ENCODE data around the gene MYEOV.

MYEOV gene

GRCh38 chr11:69287968-69288882 is 5.7 kb upstream of the MYEOV start:
- peak; percentile 47 for DNase-seq

GRCh38 chr11:69288883-69289242 is 5.1 kb upstream of the MYEOV start:
- no peak for DNase-seq

DNA sequence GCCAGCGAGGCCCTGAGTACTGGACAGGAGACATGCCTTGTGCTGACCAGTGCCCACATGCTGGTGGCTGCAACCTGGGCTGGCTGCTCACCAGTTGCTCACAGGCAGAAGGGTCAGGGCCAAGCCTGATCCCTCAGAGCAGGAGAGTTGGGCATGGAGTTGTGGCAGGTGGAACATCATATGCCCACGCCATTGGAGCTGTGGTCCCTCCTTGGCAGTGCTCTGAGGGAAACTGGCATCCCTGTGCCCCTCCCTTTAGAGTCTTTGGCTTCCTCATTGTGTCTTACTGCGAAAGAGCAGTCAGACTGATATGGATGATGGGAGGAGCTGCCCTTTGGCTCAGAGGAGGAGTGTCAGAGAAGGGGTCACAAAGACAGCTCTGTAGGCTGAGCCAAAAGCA is 3.1 kb upstream of the MYEOV start:
- no peak for DNase-seq

DNA sequence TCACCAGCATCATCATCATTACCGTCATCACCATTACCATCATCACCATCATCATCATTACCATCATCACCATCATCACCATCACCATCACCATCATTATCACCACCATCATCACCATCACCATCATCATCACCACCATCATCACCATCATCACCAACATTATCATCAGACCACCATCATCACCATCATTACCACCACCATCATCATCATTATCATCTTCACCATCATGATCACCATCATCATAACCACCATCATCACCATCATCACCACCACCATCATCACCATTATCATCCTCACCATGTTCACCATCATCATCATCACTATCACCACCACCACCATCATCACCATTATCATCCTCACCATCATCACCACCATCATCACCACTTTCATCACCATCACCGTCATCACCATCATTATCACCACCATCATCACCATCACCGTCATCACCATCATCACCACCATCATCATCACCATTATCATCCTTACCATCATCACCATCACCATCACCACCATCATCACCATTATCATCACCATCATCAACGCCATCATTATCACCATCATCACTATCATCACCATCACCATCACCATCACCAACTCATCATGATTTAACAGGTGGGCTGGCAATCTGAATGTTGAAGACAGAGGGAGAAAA is 2.4 kb upstream of the MYEOV start:
- no peak for DNase-seq

DNA sequence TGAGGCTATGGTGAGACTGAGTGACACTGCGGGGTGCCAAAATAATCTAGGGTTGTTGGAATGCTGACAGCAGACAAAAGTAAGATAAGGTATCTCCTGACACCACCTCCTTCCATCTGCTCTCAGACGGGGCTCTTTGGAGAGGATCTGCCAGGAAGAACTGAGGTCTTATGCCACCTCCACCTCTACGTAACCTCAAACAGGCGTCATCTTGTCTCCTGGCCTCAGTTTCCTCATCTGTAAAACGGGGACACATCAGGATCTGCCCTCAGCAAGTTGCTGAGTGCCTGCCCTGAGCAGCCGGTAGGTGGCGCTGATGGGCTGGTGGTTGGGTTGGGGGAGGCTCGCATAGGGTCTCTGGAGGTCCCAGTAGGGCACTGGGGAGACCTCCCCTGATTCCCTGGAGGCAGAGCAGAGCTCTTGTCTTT is 1.7 kb upstream of the MYEOV start:
- peak; percentile 47 for DNase-seq

GRCh38 chr11:69293087-69293486 is 868 bp upstream of the MYEOV start:
- no peak for DNase-seq

GRCh38 chr11:69294571-69295078 is 670 bp downstream of the MYEOV start:
- no peak for DNase-seq

- no peak for DNase-seq
These were observed 1.4 kb downstream of the MYEOV start for GRCh38 chr11:69295079-69295994.

GRCh38 chr11:69295995-69296889 is 2.3 kb downstream of the MYEOV start:
- DNase-seq, result no peak

- DNase-seq, result peak; percentile 99
These were observed 3.2 kb downstream of the MYEOV start for GRCh38 chr11:69296890-69297786.

GRCh38 chr11:69297787-69298266 is 3.9 kb downstream of the MYEOV start:
- DNase-seq, result peak; percentile 74

DNA sequence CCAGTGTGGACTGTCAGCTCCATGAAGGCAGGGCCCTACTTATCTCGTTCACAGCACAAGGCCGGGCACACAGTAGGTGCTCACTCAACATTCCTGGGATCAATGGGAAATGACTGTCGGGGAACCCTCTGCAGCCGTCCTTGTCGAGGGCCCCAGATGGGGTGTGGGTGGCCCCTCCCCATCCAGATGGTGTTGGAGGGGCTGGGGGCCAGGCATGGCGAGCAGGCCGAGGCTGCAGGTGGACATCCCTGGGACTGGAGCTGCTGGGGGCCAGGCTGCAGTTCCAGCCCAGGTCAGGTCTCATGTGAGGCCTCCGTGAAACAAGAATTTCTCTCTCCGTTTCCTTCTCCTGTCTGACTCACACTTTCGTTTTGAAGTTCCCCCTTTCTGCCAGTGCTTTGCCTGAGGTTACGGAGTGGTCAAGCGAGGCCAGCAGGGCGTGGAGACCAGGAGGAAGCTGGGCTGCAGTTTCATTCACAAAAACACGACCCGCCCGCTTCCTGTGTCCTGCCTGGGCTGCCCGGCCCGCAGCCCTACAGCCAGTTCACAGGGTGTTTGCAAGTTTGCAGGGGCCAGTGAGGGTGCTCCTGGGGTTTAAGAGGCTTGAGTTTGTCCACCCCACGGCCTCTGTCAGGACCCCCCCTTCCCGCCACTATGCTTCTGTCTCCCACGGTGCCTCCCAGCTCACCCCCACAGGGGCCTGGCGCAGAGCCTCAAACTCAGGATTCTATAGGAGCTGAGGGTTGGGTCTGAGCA is 4.5 kb downstream of the MYEOV start:
- peak; percentile 89 for DNase-seq

- no peak for DNase-seq
These were observed 5.1 kb downstream of the MYEOV start for GRCh38 chr11:69299023-69299461.

DNA sequence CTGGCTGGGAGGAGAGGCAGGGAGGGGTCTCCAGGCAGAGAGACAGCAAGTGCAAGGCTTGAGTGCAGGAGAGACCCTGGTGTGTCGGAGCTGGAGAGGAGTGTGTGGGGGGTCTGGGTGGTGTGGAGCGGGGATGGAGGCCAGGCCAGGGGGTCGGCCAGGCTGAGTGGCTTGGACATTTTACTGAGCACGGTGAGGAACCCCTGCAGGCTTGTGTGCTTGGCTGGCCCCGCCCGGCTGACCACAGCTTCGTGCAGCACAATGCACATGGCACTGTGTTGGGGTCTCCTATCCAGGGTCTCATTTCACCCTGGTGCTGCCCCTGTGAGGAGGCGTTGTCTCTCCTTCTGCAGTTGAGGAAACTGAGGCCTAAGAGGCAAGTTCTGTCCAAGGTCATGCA is 5.6 kb downstream of the MYEOV start:
- DNase-seq, result no peak

DNA sequence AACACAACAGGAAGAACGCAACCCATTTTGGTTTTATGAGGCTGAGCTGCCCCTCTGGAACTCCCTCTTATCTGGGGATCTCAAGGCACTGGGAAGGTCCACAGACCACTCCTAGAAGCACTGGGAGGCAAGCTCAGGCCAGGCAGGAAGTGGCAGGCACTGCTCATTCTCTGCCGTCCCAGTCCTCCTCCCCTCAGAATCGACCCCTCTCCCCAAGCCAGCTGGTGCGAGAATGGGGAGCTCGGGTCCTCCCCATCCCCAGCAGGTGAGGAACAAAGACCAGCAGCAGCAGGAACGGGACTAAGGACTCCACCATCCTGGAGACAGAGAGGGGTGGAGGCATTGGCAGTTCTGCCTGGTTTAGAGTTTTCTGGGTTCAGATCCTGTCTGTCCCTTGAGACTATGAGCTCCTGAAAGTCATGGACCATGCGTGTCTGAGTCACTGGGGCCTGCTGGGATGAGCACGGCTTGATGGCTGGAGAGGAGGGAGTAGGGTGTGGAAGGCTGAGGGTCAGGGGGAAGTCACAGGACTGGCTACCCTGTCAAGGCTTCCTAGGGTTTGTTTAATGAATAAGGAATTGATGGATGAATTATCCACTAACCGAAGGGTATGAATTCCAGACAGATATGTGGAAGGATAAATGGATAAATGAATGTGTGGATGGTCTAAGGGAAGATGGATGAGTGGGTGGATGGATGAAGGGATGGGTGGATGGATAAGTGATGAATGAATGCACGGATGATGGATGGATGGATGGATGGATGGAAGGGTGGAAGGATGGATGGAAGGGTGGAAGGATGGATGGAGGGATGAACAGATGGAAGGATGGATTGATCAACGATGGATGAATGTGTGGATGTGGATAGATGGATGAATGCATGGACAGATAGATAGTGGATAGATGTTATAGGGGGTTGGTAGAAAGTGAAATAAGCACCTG is 6.4 kb downstream of the MYEOV start:
- DNase-seq, result no peak

- DNase-seq, result no peak
These were observed 7.1 kb downstream of the MYEOV start for GRCh38 chr11:69301081-69301454.

DNA sequence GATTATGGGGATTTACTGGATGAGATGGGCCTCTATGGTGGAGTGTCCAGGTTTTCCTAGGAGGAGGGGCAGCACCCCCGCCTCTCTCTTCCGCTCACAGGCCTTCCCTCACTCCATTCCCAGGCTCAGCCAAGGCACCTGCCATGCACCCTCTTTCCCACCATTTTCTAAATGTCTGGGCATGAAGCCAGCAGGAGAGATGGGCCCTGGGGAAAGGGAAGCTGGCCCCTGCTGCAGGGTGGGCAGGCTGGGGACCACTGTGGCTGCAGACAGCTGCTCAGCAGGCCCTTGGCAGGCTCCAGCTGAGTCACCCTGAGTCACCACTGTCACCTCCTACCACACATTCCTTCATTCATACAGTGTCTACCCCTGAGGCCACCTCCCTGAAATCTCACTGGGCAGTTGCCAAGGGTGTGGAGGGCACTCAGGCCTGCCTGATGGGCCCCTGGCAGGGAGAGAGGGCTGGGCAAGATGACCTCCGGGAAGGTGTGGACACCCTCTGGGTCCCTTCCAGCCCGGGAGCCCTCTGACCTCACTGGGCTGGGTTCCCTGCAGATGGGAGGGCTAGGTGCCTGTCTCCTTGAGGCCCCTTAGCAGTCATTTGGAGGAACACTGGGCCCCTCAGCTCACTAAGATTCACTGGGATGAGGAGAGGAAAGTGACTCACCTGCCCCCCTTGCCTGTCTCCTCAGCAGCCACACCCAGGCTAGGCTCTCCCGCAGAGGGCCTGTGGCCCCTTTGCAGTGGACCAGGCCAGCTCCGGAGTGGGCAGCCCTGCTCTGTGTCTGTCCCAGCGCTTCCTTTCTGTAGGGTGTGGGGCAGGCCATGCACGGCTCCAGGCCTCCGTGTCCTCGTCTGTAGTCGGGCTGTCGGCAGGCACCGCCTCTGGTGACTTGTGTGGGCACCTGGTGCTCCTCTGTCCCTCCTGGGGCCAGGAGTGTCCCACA is 7.8 kb downstream of the MYEOV start:
- no peak for DNase-seq
